Activated naive CD8-positive, alpha-beta T cell treated with anti-CD3 and anti-CD28 coated beads for 36 hours (primary cell): Measurements from ENCODE around the gene RAD54L. TPM values are rescaled to one million over a fixed set of nuclear protein-coding genes. Genes with fewer than 3 reads are reported as not detected.
A peak's percentile ranks its signal among the peaks of the same experiment; 100 is the strongest.

Experiments
- DNase-seq: peaks from one replicate; pipeline ENCODE4 v3.0.0; 2021
- H3K27ac Mint-ChIP-seq: one replicate; pipeline ENCODE4 v1.8.0; 2022; ENCODE audit warnings: mild to moderate bottlenecking, moderate library complexity, mixed read lengths
- H3K27me3 Mint-ChIP-seq: one replicate; pipeline ENCODE4 v1.8.0; 2022; ENCODE audit warnings: mild to moderate bottlenecking, mixed read lengths
- H3K36me3 Mint-ChIP-seq: one replicate; pipeline ENCODE4 v1.8.0; 2021; ENCODE audit warnings: mild to moderate bottlenecking, mixed read lengths
- H3K4me1 Mint-ChIP-seq: one replicate; pipeline ENCODE4 v1.8.0; 2021; ENCODE audit warnings: mixed read lengths
- H3K4me3 Mint-ChIP-seq: one replicate; pipeline ENCODE4 v1.8.0; 2022; ENCODE audit warnings: mild to moderate bottlenecking, moderate library complexity, mixed read lengths
- H3K9me3 Mint-ChIP-seq: one replicate; pipeline ENCODE4 v1.8.0; 2022; ENCODE audit warnings: mixed read lengths
- total RNA-seq, 2 experiments: library from RNA; stranded (reverse); gene quantifications; one replicate each; pipeline ENCODE4 v1.2.3, GENCODE V29; 2021

The RAD54L gene
- total RNA-seq, 2 experiments from 2014 or later = 61.8 to 66.3 TPM

- no peak overlapping the region for H3K4me3 Mint-ChIP-seq
- H3K4me1 Mint-ChIP-seq = peaks cover 21% of the 10 kb centered on the region
- H3K27me3 Mint-ChIP-seq = no peaks in the 10 kb centered on the region
- H3K27ac Mint-ChIP-seq = peak overlapping the region; percentile 66
- peaks cover 1% of the 10 kb centered on the region for H3K9me3 Mint-ChIP-seq
- DNase-seq = no peak
- H3K36me3 Mint-ChIP-seq = peaks cover 28% of the 10 kb centered on the region
Measured at GRCh38 chr1:46289134-46289494, 41.6 kb downstream of the RAD54L start.

GRCh38 chr1:46289976-46290375 lies 42.4 kb downstream of the RAD54L start:
- Mint-ChIP-seq H3K9me3 (peaks cover 1% of the 10 kb centered on the region), H3K4me3 (no peak overlapping the region), H3K4me1 (peaks cover 20% of the 10 kb centered on the region), H3K36me3 (peaks cover 25% of the 10 kb centered on the region), H3K27ac (no peak overlapping the region), H3K27me3 (no peaks in the 10 kb centered on the region)
- no peak for DNase-seq

- Mint-ChIP-seq H3K9me3 (no peaks in the 10 kb centered on the region), H3K4me3 (no peak overlapping the region), H3K27me3 (no peaks in the 10 kb centered on the region), H3K27ac (no peak overlapping the region), H3K36me3 (peaks cover 16% of the 10 kb centered on the region), H3K4me1 (peaks cover 4% of the 10 kb centered on the region)
- DNase-seq = no peak
Measured at GRCh38 chr1:46295306-46295705, 47.7 kb downstream of the RAD54L start.

GRCh38 chr1:46298387-46298786 lies 50.8 kb downstream of the RAD54L start:
- Mint-ChIP-seq H3K36me3 (peaks cover 20% of the 10 kb centered on the region), H3K4me3 (no peak overlapping the region), H3K4me1 (peaks cover 16% of the 10 kb centered on the region)

GRCh38 chr1:46300673-46301405 lies 53.3 kb downstream of the RAD54L start:
- peaks cover 29% of the 10 kb centered on the region for H3K36me3 Mint-ChIP-seq
- no peak for DNase-seq
- peak overlapping the region; percentile 99 for H3K4me3 Mint-ChIP-seq
- no peaks in the 10 kb centered on the region for H3K27me3 Mint-ChIP-seq
- H3K4me1 Mint-ChIP-seq = peaks cover 21% of the 10 kb centered on the region
- H3K9me3 Mint-ChIP-seq = no peaks in the 10 kb centered on the region
- H3K27ac Mint-ChIP-seq = peak overlapping the region; percentile 98

More at GRCh38 chr1:46298387-46298786, 50.8 kb downstream of the RAD54L start:
- Mint-ChIP-seq H3K27me3 (no peaks in the 10 kb centered on the region), H3K27ac (no peak overlapping the region), H3K9me3 (no peaks in the 10 kb centered on the region)
- no peak for DNase-seq

DNA sequence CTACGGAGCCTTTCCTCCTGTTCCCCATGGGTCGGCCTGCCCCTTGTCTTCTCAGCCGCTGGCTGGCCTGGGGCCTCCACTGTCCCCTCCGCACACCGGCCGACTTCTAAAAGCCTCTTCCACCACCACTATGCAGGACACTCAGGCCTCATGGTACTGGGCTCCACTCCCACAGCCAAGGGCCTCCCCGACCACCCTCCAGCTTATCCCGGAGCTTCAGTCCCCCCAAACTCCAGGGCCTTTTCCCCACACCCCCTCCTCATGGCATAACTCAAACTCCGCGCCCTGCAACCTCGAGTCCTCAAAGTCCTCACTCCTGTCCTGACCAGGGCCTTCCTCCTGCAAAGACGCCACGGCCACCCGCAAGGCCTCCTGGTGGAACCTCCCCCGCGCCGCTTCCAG lies 53.8 kb downstream of the RAD54L start:
- H3K4me1 Mint-ChIP-seq = peaks cover 24% of the 10 kb centered on the region
- peak overlapping the region; percentile 99 for H3K4me3 Mint-ChIP-seq
- peaks cover 30% of the 10 kb centered on the region for H3K36me3 Mint-ChIP-seq
- H3K9me3 Mint-ChIP-seq = no peaks in the 10 kb centered on the region
- no peaks in the 10 kb centered on the region for H3K27me3 Mint-ChIP-seq
- DNase-seq = no peak
- peak overlapping the region; percentile 98 for H3K27ac Mint-ChIP-seq

DNA sequence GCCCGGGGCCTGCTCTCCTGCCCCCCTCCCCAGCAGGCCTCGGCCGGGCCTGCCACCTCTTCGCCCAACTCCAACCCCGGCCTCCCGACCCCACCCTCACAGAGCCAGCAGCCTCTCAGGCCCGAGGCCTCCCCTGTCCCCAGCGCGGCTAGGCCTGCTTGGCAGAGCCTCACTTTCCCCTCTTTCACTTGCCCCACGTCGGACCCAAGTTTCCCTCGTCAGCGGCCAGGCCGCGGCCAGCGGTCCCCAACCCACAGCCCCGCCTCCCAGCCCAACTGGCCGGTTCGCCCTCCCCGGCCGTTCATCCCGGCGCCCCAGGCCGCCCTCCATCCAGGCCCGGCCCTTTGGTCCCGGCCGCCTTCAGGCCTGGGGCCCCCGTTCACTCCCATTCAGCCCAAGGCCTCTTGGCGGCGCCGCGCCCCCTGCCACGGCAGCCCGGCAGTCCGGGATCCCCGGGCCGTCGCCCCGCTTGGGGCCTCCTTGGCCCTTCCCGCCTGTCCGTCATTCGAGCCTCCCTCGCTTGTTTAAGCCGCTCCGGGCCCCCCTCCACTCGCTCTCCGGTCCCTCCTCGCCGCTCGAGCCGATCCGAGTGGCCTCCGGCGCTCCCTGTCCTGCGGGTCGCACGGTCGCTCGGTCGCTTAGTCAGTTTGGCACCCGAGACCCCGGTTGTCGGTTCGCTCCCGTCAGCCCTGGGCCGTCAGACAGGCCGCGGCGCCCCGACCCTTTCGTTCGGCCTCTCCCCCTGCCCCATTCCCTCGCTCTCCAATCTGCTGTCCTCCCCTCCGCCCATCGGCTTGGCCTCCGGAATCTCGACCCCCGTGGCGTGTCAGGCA lies 54.5 kb downstream of the RAD54L start:
- H3K4me3 Mint-ChIP-seq = peak overlapping the region; percentile 99
- H3K4me1 Mint-ChIP-seq = peaks cover 27% of the 10 kb centered on the region

DNA sequence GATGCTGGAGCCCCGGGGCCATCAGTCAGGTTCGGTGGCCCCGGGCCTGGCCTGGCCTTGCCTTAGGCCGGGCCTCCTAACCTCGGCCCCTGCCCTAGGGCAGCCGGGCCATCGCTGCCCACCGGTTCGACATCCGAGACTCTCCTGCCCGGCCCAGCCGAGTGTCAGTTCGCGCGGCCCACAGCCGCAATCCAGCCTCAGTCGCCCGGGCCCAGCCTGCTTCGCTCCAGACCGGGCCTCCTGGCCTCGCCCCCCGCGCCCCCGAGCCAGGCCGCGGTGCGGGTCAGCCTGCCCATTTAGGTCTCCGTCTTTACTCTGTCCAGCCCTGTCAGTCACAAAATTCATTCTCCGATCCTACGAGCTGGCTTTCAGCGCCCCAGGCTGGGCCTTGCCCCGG lies 55.1 kb downstream of the RAD54L start:
- Mint-ChIP-seq H3K27me3 (no peaks in the 10 kb centered on the region), H3K27ac (peak overlapping the region; percentile 98), H3K36me3 (peaks cover 22% of the 10 kb centered on the region), H3K4me3 (peak overlapping the region; percentile 99), H3K9me3 (no peaks in the 10 kb centered on the region), H3K4me1 (peaks cover 32% of the 10 kb centered on the region)
- DNase-seq = peak; percentile 48

More for the DNA sequence above, 54.5 kb downstream of the RAD54L start:
- Mint-ChIP-seq H3K27ac (peak overlapping the region; percentile 98), H3K36me3 (peaks cover 26% of the 10 kb centered on the region), H3K27me3 (no peaks in the 10 kb centered on the region), H3K9me3 (no peaks in the 10 kb centered on the region)
- peak; percentile 73 for DNase-seq

- peak; percentile 93 for DNase-seq
- peak within 1 kb of the TSS; percentile 98 for H3K27ac Mint-ChIP-seq
- peak within 1 kb of the TSS; percentile 99 for H3K4me3 Mint-ChIP-seq
- H3K27me3 Mint-ChIP-seq = no peaks in the 10 kb centered on the region
- peaks cover 20% of the 10 kb centered on the region for H3K36me3 Mint-ChIP-seq
- H3K4me1 Mint-ChIP-seq = peaks cover 37% of the 10 kb centered on the region
- H3K9me3 Mint-ChIP-seq = no peaks in the 10 kb centered on the region
Measured at GRCh38 chr1:46303038-46303871, 55.7 kb downstream of the RAD54L start, which contains the start of the genes LRRC41 and UQCRH. LRRC41 (minus strand) TSS chr1:46303616; CDS start chr1:46303322, 294 bp downstream. UQCRH (plus strand) TSS chr1:46303698; CDS start chr1:46303767, 69 bp downstream.

DNA sequence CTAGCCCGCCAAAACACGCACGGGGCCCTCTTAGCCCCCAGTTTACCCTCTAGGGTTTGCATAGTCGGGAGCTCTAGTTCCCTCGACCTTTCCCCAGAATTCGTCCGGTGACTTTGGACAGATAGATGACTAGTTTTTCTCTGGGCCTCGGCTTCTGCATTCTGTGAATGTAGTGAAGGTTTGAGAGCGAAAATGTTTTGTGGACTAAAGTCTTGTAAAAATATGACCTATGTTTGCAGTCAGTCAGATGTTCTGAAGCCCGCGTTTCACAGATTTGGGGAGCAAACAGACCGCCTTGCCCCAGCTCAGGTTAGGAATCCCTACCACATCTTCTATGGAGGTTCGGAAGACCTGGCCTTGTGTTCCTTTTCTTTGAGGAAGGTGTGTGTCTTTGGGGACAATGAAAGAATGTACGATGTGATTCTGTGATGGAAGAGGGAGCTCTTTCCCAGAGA lies 56.3 kb downstream of the RAD54L start:
- Mint-ChIP-seq H3K36me3 (peaks cover 22% of the 10 kb centered on the region), H3K4me3 (peak overlapping the region; percentile 99), H3K4me1 (peaks cover 37% of the 10 kb centered on the region), H3K9me3 (no peaks in the 10 kb centered on the region), H3K27ac (peak overlapping the region; percentile 98), H3K27me3 (no peaks in the 10 kb centered on the region)
- no peak for DNase-seq

GRCh38 chr1:46306159-46306530 lies 58.6 kb downstream of the RAD54L start:
- no peak for DNase-seq
- H3K27ac Mint-ChIP-seq = no peak overlapping the region
- H3K36me3 Mint-ChIP-seq = peaks cover 28% of the 10 kb centered on the region
- H3K27me3 Mint-ChIP-seq = no peaks in the 10 kb centered on the region
- no peaks in the 10 kb centered on the region for H3K9me3 Mint-ChIP-seq
- peaks cover 25% of the 10 kb centered on the region for H3K4me1 Mint-ChIP-seq
- peak overlapping the region; percentile 43 for H3K4me3 Mint-ChIP-seq

DNA sequence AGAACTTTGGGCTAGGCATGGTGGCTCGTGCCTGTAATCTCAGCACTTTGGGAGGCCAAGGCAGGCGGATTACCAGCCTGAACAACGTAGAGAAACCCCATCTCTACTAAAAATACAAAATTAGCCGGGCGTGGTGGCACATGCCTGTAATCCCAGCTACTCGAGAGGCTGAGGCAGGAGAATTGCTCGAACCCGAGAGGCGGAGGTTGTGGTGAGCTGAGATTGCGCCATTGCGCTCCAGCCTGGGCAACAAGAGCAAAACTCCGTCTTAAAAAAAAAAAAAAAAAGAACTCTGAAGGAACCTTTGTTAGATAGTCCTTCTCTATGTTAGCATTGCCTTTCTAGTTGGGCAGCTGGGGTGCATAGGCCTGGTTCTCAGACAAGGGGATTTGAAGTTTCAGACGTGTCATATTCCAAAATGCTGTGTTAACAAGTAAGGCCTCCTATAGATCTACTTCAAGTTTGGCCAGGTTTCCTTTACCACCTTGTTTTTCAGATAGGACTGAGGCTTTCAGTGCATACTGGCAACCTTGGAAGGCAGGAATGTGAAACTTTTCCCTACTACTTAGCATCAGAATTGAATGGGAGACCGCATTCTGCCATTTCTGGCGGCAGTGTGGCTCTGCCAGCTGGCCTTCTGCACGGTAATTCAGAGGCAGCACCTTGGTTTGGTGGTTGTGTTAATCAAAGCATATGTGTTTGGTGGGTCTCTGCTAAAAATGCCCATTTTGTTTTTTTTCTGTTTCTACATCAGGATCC lies 62.0 kb downstream of the RAD54L start:
- Mint-ChIP-seq H3K27ac (no peak overlapping the region), H3K9me3 (no peaks in the 10 kb centered on the region), H3K27me3 (no peaks in the 10 kb centered on the region), H3K4me1 (peaks cover 19% of the 10 kb centered on the region), H3K4me3 (no peak overlapping the region), H3K36me3 (peaks cover 34% of the 10 kb centered on the region)
- DNase-seq = no peak

- peaks cover 35% of the 10 kb centered on the region for H3K36me3 Mint-ChIP-seq
- peaks cover 16% of the 10 kb centered on the region for H3K4me1 Mint-ChIP-seq
Measured at GRCh38 chr1:46310321-46310720, 62.8 kb downstream of the RAD54L start.

More at GRCh38 chr1:46310321-46310720, 62.8 kb downstream of the RAD54L start:
- no peaks in the 10 kb centered on the region for H3K9me3 Mint-ChIP-seq
- no peak overlapping the region for H3K4me3 Mint-ChIP-seq
- H3K27ac Mint-ChIP-seq = no peak overlapping the region
- H3K27me3 Mint-ChIP-seq = no peaks in the 10 kb centered on the region
- no peak for DNase-seq
